Smooth muscle cell of trachea (primary cell): ENCODE data around the gene KIR3DL2. TPM values are rescaled to one million over a fixed set of nuclear protein-coding genes. Genes with fewer than 3 reads are reported as not detected.

Experiments
- total RNA-seq: library from RNA; depleted of rRNA; stranded (reverse); fragments of >200 nt; gene quantifications from 2 replicates; pipeline ENCODE4 v1.2.1, GENCODE V29; 2014

KIR3DL2 gene
- not detected in 2 replicates for total RNA-seq

GRCh38 chr19:54850061-54850640 is at the start of gene KIR3DL2:
Gene KIR3DL2 (plus strand): TSS chr19:54850443. CDS start chr19:54850476, 33 bp downstream.

DNA sequence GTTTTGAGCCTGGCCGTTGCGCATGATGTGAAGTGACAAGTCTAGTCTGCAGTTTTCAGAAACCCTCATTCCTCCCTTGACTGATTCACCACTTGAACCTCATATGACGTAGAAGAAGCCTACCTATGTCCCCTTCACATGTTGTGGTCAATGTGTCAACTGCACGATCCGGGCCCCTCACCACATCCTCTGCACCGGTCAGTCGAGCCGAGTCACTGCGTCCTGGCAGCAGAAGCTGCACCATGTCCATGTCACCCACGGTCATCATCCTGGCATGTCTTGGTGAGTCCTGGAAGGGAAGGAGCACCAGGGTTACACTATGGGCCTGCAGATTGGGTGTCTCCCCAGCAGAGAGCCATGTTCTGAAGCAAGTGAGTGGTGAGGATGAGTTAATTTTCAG is 46.8 kb upstream of the KIR3DL2 start, which contains the start of gene KIR2DL4:
TSS of gene KIR2DL4 (plus strand) at position 201 of the 400 bp plus-strand sequence. CDS start at position 243, 42 bp downstream.

GRCh38 chr19:54816251-54816650 is 34.0 kb upstream of the KIR3DL2 start, which contains the start of gene KIR3DL1:
Gene KIR3DL1 (plus strand): TSS chr19:54816468.

DNA sequence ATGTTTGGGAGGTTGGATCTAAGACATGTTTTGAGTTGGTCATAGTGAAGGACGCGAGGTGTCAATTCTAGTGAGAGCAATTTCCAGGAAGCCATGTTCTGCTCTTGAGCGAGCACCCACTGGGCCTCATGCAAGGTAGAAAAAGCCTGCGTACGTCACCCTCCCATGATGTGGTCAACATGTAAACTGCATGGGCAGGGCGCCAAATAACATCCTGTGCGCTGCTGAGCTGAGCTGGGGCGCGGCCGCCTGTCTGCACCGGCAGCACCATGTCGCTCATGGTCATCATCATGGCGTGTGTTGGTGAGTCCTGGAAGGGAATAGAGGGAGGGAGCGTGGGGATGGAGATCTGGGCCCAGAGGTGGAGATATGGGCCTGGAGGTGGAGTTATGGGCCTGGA is 17.7 kb upstream of the KIR3DL2 start, which contains the start of gene KIR2DS4:
TSS of gene KIR2DS4 (plus strand) at position 181 of the 400 bp plus-strand sequence.

DNA sequence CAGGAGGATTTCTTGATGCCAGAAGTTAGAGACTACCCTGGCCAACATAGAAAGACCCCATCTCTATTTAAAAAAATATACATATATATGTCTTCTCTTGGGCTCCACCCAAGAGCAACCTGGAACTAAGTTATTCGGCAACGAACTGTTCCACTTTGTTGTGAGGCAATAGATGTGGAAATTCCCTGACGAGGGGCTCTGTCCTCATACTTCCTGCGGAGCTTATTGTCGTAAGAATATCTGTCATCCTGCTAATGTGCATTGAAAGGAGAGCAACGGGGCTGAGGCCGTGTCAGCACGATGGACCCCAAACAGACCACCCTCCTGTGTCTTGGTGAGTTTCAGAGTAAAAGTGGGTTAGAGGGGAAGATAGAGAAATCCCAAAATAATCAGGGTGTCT is 23.7 kb downstream of the KIR3DL2 start, which contains the start of gene FCAR:
TSS of gene FCAR (plus strand) at position 246 of the 400 bp plus-strand sequence. CDS start at position 301, 55 bp downstream.

DNA sequence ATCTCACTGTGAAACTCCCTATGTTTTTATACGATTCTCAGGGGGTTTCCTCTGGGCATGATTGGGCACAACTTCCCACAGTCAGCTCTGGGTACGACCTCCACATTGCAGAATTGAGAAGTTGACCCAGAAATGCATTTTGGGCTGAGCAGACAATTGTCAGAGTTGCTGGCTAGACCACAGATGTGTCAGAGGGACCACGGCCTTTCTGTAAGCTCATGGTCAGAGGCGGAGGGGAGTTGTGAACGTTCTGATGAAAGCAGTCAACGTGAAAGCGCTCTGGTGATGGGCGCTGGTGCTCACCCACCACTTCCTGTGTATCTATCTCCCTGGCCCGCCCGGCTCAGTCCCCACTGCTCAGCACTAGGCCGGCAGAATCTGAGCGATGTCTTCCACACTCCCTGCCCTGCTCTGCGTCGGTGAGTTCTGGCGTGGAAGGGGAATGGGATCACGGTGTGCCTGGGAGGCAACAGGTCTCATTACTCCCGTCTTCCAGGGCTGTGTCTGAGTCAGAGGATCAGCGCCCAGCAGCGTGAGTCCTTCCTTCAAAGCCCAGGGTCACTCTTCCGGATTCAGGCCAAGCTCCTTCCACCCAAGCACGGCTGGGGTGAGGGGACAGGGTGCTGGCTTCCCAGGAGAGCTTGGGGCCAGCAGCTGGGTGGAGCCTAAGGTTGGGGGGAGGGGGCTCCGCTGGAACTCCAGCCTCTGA is 55.7 kb downstream of the KIR3DL2 start, which contains the start of gene NCR1:
TSS of gene NCR1 (plus strand) at position 346 of the 709 bp plus-strand sequence. CDS start at position 386, 40 bp downstream.

Other genes with a start within 250 kb of the KIR3DL2 start
- gene LILRB1, start 220.0 kb upstream of the KIR3DL2 start, total RNA-seq: not detected in 2 replicates
- not detected in 2 replicates for gene LILRB4, start 187.5 kb upstream of the KIR3DL2 start, total RNA-seq
- not detected in 2 replicates for gene KIR3DL3, start 126.0 kb upstream of the KIR3DL2 start, total RNA-seq
- not detected in 2 replicates for gene KIR2DL3, start 111.9 kb upstream of the KIR3DL2 start, total RNA-seq
- gene KIR2DL1, start 80.7 kb upstream of the KIR3DL2 start, total RNA-seq: not detected in 2 replicates
- gene KIR2DL4, start 46.8 kb upstream of the KIR3DL2 start, total RNA-seq: not detected in 2 replicates
- not detected in 2 replicates for gene KIR3DL1, start 34.0 kb upstream of the KIR3DL2 start, total RNA-seq
- not detected in 2 replicates for gene KIR2DS4, start 17.8 kb upstream of the KIR3DL2 start, total RNA-seq
- gene FCAR, start 23.8 kb downstream of the KIR3DL2 start, total RNA-seq: not detected in 2 replicates
- not detected in 2 replicates for gene NCR1, start 55.7 kb downstream of the KIR3DL2 start, total RNA-seq
- under 0.01 TPM in 1 of 2 replicates, not detected in the other for gene NLRP7, start 97.1 kb downstream of the KIR3DL2 start, total RNA-seq
- 0.83 and 1.3 TPM in 2 replicates for gene NLRP2, start 115.9 kb downstream of the KIR3DL2 start, total RNA-seq
- not detected in 2 replicates for gene GP6, start 187.8 kb downstream of the KIR3DL2 start, total RNA-seq
- gene RDH13, start 212.7 kb downstream of the KIR3DL2 start, total RNA-seq: 9.3 and 10.1 TPM in 2 replicates
- 0.99 and 1.2 TPM in 2 replicates for gene EPS8L1, start 225.4 kb downstream of the KIR3DL2 start, total RNA-seq